BLaER1 treated with 17β-estradiol and CSF1 and Interleukin-3, amounts not matched to agents 10 nM and 100 nM (cell line): ENCODE data around the gene EXOC6B.

Experiments
- H3K27ac ChIP-seq, 11 experiments: shearing (Covaris generic); formaldehyde crosslinking; 2 replicates each; pipeline ENCODE4 v1.8.1; 2022
- H3K27me3 ChIP-seq, 11 experiments: shearing (Covaris generic); formaldehyde crosslinking; 2 replicates each; pipeline ENCODE4 v1.8.1; 2022
- H3K36me3 ChIP-seq, 11 experiments: shearing (Covaris generic); formaldehyde crosslinking; 2 replicates each; pipeline ENCODE4 v1.8.1; 2022
- H3K4me1 ChIP-seq, 10 experiments: shearing (Covaris generic); formaldehyde crosslinking; 2 replicates each; pipeline ENCODE4 v1.8.1; 2022
- H3K4me2 ChIP-seq, 11 experiments: shearing (Covaris generic); formaldehyde crosslinking; 2 replicates each; pipeline ENCODE4 v1.8.1; 2022
- H3K4me3 ChIP-seq, 10 experiments: shearing (Covaris generic); formaldehyde crosslinking; 2 replicates each; pipeline ENCODE4 v1.8.1; 2022
- H3K9ac ChIP-seq, 11 experiments: shearing (Covaris generic); formaldehyde crosslinking; 2 replicates each; pipeline ENCODE4 v1.8.1; 2022
- H3K9me3 ChIP-seq, 11 experiments: shearing (Covaris generic); formaldehyde crosslinking; replicated peaks in 1 of 11; 2 replicates each; pipeline ENCODE4 v1.8.1; 2022
- H4K20me1 ChIP-seq, 11 experiments: shearing (Covaris generic); formaldehyde crosslinking; 2 replicates each; pipeline ENCODE4 v1.8.1; 2022
- Cebpa-rat ChIP-seq, 11 experiments: shearing (Covaris generic); IDR thresholded peaks; 2 replicates each; pipeline ENCODE4 v1.8.1; 2022

EXOC6B gene

DNA sequence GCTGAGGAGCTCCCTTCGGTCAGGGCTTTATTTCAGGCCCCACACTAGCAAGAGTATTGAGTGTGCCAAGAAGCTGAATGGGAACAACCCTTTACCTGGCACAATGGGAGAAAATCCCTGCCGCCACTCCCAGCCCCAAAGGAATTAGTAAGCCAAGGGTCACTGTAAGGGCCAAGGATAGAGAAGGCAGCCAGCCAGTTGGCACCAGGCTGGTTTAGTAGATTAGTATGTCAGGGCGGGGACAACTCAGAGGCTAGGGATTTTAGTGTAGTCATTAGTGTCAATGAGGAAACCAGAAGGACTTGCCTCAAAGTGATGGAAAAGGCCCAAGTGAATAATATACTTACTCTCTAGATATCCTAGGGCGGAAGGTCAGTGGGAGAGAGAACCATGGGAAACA is 643.3 kb downstream of the EXOC6B start:
- no peak overlapping the region for H3K27ac ChIP-seq
- no peak for TF ChIP-seq Cebpa-rat (IDR thresholded peaks at IDR 0.05)

DNA sequence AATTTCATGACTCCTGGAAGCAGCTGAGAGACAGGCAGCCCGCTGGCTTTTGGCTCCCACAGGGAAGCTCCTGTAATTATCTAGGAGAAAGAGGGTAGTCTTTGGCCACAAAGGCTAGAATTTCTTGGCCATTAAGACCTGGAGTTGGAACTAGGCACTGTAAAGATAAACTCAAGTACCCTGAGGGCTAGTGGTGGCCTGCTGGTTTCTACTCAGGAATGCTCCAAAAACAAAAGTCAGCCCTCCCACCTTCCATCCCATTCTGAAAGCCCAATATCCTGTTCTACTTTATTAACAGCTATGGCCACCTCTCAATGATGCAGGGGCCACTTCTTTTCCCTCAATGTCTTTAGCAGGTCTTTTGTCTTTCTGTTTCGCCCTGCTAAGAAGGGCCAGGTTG is 644.2 kb downstream of the EXOC6B start:
- H3K36me3 ChIP-seq = peaks cover 0 to 9% (median 0%) of the 10 kb centered on the region in 11 experiments; a peak in 2 of 22 replicates
- H3K27me3 ChIP-seq = no peaks in the 10 kb centered on the region
- no peak overlapping the region for H3K27ac ChIP-seq
- H3K9me3 ChIP-seq = peaks cover under 1 to 7% (median under 1%) of the 10 kb centered on the region in 11 experiments; a peak in 16 of 22 replicates
- no peaks in the 10 kb centered on the region for H3K4me1 ChIP-seq
- H3K9ac ChIP-seq = no peak overlapping the region
- H3K4me3 ChIP-seq = no peak overlapping the region
- no peak overlapping the region for H3K4me2 ChIP-seq
- TF ChIP-seq Cebpa-rat (IDR thresholded peaks at IDR 0.05) = no peak
- H4K20me1 ChIP-seq = no peaks in the 10 kb centered on the region

More for the DNA sequence above, 643.3 kb downstream of the EXOC6B start:
- Histone ChIP-seq H3K4me2 (no peak overlapping the region), H3K9me3 (peaks cover 9 to 16% (median 10%) of the 10 kb centered on the region in 11 experiments), H3K4me1 (no peaks in the 10 kb centered on the region), H3K4me3 (no peak overlapping the region), H3K9ac (no peak overlapping the region), H3K27me3 (no peaks in the 10 kb centered on the region), H3K36me3 (peaks cover 0 to 9% (median 0%) of the 10 kb centered on the region in 11 experiments; a peak in 4 of 22 replicates), H4K20me1 (no peaks in the 10 kb centered on the region)

DNA sequence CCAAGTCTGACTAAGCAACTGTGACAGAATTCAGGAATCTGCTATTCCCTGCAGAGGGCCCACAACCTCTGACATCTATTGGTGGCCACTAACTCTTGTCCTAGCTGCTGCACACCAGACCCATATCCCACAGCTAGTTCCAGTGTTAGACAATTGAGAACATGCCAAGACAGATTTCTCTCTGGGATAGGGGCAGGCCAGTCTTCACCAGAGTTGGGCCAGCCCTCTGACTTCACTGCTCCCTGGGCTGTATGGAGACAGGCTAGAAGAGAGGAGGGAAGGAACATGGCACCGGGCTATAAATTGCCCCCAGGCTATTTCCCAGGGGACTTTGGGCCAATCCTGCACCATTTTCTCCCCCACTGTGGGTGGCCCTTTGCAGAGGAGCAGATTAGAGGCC is 645.5 kb downstream of the EXOC6B start:
- no peak overlapping the region for H3K9ac ChIP-seq

GRCh38 chr2:72178551-72178950 is 647.3 kb downstream of the EXOC6B start:
- Histone ChIP-seq H3K27me3 (no peaks in the 10 kb centered on the region), H3K36me3 (peaks cover 0 to 9% (median 0%) of the 10 kb centered on the region in 11 experiments; a peak in 2 of 22 replicates), H3K4me1 (no peaks in the 10 kb centered on the region), H3K9ac (no peak overlapping the region), H4K20me1 (no peaks in the 10 kb centered on the region), H3K27ac (no peak overlapping the region), H3K9me3 (no peaks in the 10 kb centered on the region), H3K4me2 (no peak overlapping the region), H3K4me3 (no peak overlapping the region)
- TF ChIP-seq Cebpa-rat (IDR thresholded peaks at IDR 0.05) = no peak

More for the DNA sequence above, 645.5 kb downstream of the EXOC6B start:
- no peaks in the 10 kb centered on the region for H3K4me1 ChIP-seq
- H3K36me3 ChIP-seq = peaks cover 0 to 9% (median 0%) of the 10 kb centered on the region in 11 experiments; a peak in 2 of 22 replicates
- TF ChIP-seq Cebpa-rat (IDR thresholded peaks at IDR 0.05) = no peak
- no peak overlapping the region for H3K4me3 ChIP-seq
- H3K27ac ChIP-seq = no peak overlapping the region
- H3K9me3 ChIP-seq = no peaks in the 10 kb centered on the region
- no peaks in the 10 kb centered on the region for H4K20me1 ChIP-seq
- no peak overlapping the region for H3K4me2 ChIP-seq
- H3K27me3 ChIP-seq = no peaks in the 10 kb centered on the region

DNA sequence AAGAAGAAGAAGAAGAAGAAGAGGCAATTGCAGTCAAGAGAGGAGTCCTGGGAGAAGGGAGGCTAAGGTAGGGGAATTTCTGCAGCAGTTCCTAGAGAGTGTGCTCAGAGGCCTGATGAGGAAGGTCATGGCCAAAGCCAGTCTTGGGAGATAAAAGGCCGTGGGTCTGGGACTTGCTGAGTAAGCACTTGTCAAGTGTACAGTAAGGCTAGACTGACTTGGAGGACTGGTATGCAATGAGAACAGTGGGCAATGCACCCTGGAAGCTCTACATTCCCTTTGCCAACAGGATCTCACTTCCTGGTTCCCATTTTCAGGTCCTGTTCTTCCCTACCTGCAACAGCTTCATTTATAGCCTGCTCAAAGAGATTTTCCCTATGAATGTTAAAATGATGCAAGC is 649.6 kb downstream of the EXOC6B start:
- Histone ChIP-seq H3K36me3 (peaks cover 0 to 9% (median 0%) of the 10 kb centered on the region in 11 experiments; a peak in 2 of 22 replicates), H3K4me2 (no peak overlapping the region), H4K20me1 (no peaks in the 10 kb centered on the region), H3K27me3 (no peaks in the 10 kb centered on the region), H3K9ac (no peak overlapping the region), H3K9me3 (no peaks in the 10 kb centered on the region), H3K4me3 (no peak overlapping the region), H3K27ac (no peak overlapping the region), H3K4me1 (no peaks in the 10 kb centered on the region)
- TF ChIP-seq Cebpa-rat (IDR thresholded peaks at IDR 0.05) = no peak

- no peaks in the 10 kb centered on the region for H3K27me3 ChIP-seq
- no peak overlapping the region for H3K4me2 ChIP-seq
- H4K20me1 ChIP-seq = no peaks in the 10 kb centered on the region
- no peak overlapping the region for H3K4me3 ChIP-seq
- peaks cover 0 to 9% (median 0%) of the 10 kb centered on the region in 11 experiments; a peak in 2 of 22 replicates for H3K36me3 ChIP-seq
- TF ChIP-seq Cebpa-rat (IDR thresholded peaks at IDR 0.05) = no peak
- no peak overlapping the region for H3K27ac ChIP-seq
- H3K9me3 ChIP-seq = no peaks in the 10 kb centered on the region
- no peaks in the 10 kb centered on the region for H3K4me1 ChIP-seq
- no peak overlapping the region for H3K9ac ChIP-seq
Measured at GRCh38 chr2:72175636-72176035, 650.2 kb downstream of the EXOC6B start.

DNA sequence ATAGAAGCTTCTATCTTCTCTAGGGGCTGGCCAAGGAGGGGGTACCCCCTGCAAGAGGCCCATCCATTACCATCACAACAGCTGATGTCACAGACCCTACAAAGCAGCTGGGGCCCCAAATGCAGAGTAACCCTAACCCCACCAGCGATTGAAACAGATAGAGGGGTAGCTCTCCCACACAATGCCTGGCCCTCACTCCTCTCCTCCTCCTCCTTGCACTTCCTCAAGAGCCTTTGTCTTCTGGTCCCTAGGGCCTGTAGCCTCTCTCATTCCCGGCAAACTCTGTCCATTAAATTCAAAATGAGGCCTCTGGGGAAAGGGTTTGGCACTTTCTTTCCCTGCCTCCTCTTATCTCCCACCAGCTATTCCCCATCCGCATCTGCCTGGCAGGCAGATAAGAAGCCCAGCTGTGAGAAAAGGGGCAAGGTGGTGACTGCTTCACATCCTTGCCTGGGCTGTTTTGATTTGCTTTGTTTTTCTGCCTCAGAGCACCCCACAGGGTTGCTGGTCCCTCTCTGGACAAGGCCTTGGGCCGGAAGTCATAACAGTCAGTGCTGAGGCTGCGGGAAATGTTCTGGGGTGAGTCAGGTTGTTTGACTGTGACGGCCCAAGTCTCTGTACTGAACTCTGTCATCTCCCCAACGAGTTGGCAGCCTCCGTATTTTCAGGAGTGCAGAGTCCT is 652.1 kb downstream of the EXOC6B start:
- H3K9me3 ChIP-seq = no peaks in the 10 kb centered on the region
- H3K27me3 ChIP-seq = no peaks in the 10 kb centered on the region
- no peak overlapping the region for H3K9ac ChIP-seq
- H3K27ac ChIP-seq = no peak overlapping the region
- H3K4me2 ChIP-seq = no peak overlapping the region
- H3K4me3 ChIP-seq = no peak overlapping the region
- no peaks in the 10 kb centered on the region for H4K20me1 ChIP-seq
- peaks cover 0 to 8% (median 0%) of the 10 kb centered on the region in 11 experiments; a peak in 2 of 22 replicates for H3K36me3 ChIP-seq
- no peak for TF ChIP-seq Cebpa-rat (IDR thresholded peaks at IDR 0.05)
- no peaks in the 10 kb centered on the region for H3K4me1 ChIP-seq

GRCh38 chr2:72172478-72172877 is 653.4 kb downstream of the EXOC6B start:
- Histone ChIP-seq H3K4me3 (no peak overlapping the region), H3K9me3 (peaks cover 0 to 5% (median 0%) of the 10 kb centered on the region in 11 experiments; a peak in 1 of 22 replicates), H3K4me2 (no peak overlapping the region), H3K9ac (no peak overlapping the region), H3K4me1 (no peaks in the 10 kb centered on the region), H3K27me3 (no peaks in the 10 kb centered on the region), H3K36me3 (0 out of 22 replicates have a peak, but pooled peaks cover 0 to 6% (median 0%) of the 10 kb centered on the region in 11 experiments), H3K27ac (no peak overlapping the region), H4K20me1 (no peaks in the 10 kb centered on the region)
- TF ChIP-seq Cebpa-rat (IDR thresholded peaks at IDR 0.05) = no peak

DNA sequence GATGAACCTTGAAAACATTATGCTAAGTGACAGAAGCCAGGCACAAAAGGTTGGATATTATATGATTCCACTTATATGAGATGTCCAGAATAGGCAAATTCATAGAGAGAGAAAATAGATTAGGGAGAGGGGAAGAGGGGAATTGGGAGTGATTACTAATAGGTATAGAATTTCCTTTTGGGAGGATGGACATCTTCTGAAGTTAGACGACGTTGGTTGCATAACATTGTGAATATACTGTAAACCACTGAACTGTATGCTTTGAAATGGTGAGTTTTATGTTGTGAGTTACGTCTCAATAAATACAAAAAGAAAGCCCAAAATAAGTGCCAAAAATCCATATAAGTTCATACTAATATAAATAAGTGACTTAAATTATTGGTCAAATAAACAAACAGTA is 659.6 kb downstream of the EXOC6B start:
- no peaks in the 10 kb centered on the region for H4K20me1 ChIP-seq
- H3K27me3 ChIP-seq = no peaks in the 10 kb centered on the region
- TF ChIP-seq Cebpa-rat (IDR thresholded peaks at IDR 0.05) = no peak
- H3K27ac ChIP-seq = no peak overlapping the region
- H3K36me3 ChIP-seq = no peaks in the 10 kb centered on the region
- no peaks in the 10 kb centered on the region for H3K4me1 ChIP-seq
- no peak overlapping the region for H3K4me2 ChIP-seq
- H3K4me3 ChIP-seq = no peak overlapping the region
- no peak overlapping the region for H3K9ac ChIP-seq
- H3K9me3 ChIP-seq = peaks cover 0 to 5% (median 0%) of the 10 kb centered on the region in 11 experiments; a peak in 1 of 22 replicates

GRCh38 chr2:72165792-72166191 is 660.0 kb downstream of the EXOC6B start:
- H3K4me2 ChIP-seq = no peak overlapping the region

More at GRCh38 chr2:72165792-72166191, 660.0 kb downstream of the EXOC6B start:
- Histone ChIP-seq H3K9me3 (peaks cover 0 to 5% (median 0%) of the 10 kb centered on the region in 11 experiments; a peak in 1 of 22 replicates), H3K4me1 (peaks cover 0 to 5% (median 2%) of the 10 kb centered on the region in 10 experiments; a peak in 9 of 20 replicates), H3K27me3 (no peaks in the 10 kb centered on the region), H3K9ac (no peak overlapping the region), H3K36me3 (no peaks in the 10 kb centered on the region), H4K20me1 (no peaks in the 10 kb centered on the region), H3K4me3 (no peak overlapping the region), H3K27ac (no peak overlapping the region)
- TF ChIP-seq Cebpa-rat (IDR thresholded peaks at IDR 0.05) = no peak
